Progenitor cell of endocrine pancreas (in vitro differentiated cells): ENCODE data around the gene SYT2. TPM values are rescaled to one million over a fixed set of nuclear protein-coding genes. Genes with fewer than 3 reads are reported as not detected.
A peak's percentile ranks its signal among the peaks of the same experiment; 100 is the strongest.
"Not testable (repeated sequence)": the region's sequence is repeated elsewhere in the genome, so short reads cannot be mapped to it uniquely, and the experiment has no call there.

ENCODE experiments used
- DNase-seq: peaks from one replicate; pipeline ENCODE4 v3.0.0; 2021; ENCODE audit warnings: low spot score; ENCODE audit not compliant: unreplicated experiment
- H3K27ac Mint-ChIP-seq: 2 replicates; pipeline ENCODE4 v1.8.0; 2021; ENCODE audit warnings: mild to moderate bottlenecking, moderate library complexity, mixed read lengths
- H3K27me3 Mint-ChIP-seq: 2 replicates; pipeline ENCODE4 v1.8.0; 2021; ENCODE audit warnings: mixed read lengths
- H3K36me3 Mint-ChIP-seq: 2 replicates; pipeline ENCODE4 v1.8.0; 2022; ENCODE audit warnings: mixed read lengths; ENCODE audit not compliant: insufficient read depth
- H3K4me1 Mint-ChIP-seq: 2 replicates; pipeline ENCODE4 v1.8.0; 2021; ENCODE audit warnings: low read depth, mixed read lengths
- H3K4me3 Mint-ChIP-seq: 2 replicates; pipeline ENCODE4 v1.8.0; 2021; ENCODE audit warnings: low read depth, mild to moderate bottlenecking, moderate library complexity, mixed read lengths
- H3K9me3 Mint-ChIP-seq: 2 replicates; pipeline ENCODE4 v1.8.0; 2021; ENCODE audit warnings: low read depth, mixed read lengths
- total RNA-seq: library from RNA; stranded (reverse); gene quantifications from 2 replicates; pipeline ENCODE4 v1.2.1, GENCODE V29; 2021
- TF ChIP-seq, protein P1 (sequence below): fragments of 200-600 bp; sonication (generic); IDR thresholded peaks from one replicate; pipeline ENCODE4 v1.5.0; 2021; ENCODE audit warnings: antibody characterized with exemption, mild to moderate bottlenecking; ENCODE audit not compliant: unreplicated experiment

The SYT2 gene
- total RNA-seq, 1 donor from 2014 or later: 1.8 TPM

GRCh38 chr1:202625416-202626360, 84.6 kb downstream of the SYT2 start:
- TF ChIP-seq, protein P1, sequence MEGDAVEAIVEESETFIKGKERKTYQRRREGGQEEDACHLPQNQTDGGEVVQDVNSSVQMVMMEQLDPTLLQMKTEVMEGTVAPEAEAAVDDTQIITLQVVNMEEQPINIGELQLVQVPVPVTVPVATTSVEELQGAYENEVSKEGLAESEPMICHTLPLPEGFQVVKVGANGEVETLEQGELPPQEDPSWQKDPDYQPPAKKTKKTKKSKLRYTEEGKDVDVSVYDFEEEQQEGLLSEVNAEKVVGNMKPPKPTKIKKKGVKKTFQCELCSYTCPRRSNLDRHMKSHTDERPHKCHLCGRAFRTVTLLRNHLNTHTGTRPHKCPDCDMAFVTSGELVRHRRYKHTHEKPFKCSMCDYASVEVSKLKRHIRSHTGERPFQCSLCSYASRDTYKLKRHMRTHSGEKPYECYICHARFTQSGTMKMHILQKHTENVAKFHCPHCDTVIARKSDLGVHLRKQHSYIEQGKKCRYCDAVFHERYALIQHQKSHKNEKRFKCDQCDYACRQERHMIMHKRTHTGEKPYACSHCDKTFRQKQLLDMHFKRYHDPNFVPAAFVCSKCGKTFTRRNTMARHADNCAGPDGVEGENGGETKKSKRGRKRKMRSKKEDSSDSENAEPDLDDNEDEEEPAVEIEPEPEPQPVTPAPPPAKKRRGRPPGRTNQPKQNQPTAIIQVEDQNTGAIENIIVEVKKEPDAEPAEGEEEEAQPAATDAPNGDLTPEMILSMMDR: peak; percentile 75
- no peaks in the 10 kb centered on the region for H3K36me3 Mint-ChIP-seq
- H3K9me3 Mint-ChIP-seq: no peaks in the 10 kb centered on the region
- peaks cover 12% of the 10 kb centered on the region for H3K4me1 Mint-ChIP-seq
- peaks cover 14% of the 10 kb centered on the region for H3K27me3 Mint-ChIP-seq
- no peak overlapping the region for H3K4me3 Mint-ChIP-seq
- H3K27ac Mint-ChIP-seq: no peak overlapping the region
- peak; percentile 52 for DNase-seq

GRCh38 chr1:202624781-202625108, 85.5 kb downstream of the SYT2 start:
- Mint-ChIP-seq H3K4me3 (no peak overlapping the region), H3K4me1 (peaks cover 14% of the 10 kb centered on the region)

DNA sequence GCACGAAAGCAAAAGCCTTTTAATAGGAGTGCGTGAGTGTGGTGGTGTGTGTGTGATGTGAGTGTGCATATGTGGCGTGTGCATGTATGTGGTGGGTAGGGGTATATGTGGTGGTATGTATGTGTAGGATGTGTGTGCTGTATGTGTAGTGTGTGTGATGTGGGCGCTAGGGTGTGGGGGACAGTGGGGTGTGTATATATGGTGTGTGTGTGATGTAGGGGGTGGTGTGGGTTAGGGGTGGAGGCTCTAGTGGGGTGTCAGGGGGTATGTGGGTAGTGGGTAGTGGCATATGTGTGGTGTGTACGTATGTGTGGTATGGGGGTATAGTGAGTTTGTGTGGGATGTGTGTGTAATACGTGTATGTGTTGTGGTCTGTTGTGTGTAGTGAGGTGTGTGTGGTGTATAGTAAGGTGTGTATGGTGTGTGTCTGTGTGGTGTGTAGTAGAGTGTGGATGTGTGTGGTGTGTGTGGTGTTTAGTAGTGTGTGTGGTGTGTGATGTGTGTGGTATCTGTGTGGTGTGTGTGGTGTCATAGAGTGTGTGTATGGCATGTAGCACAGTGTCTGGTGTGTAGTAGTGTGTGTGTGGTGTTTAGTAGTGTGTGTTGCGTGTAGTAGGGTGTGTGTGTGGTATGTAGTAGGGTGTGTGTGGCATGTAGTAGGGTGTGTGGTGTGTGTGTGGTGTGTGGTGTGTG, 86.0 kb downstream of the SYT2 start:
- Mint-ChIP-seq H3K4me1 (peaks cover 17% of the 10 kb centered on the region), H3K9me3 (no peaks in the 10 kb centered on the region), H3K4me3 (no peak overlapping the region), H3K36me3 (no peaks in the 10 kb centered on the region), H3K27ac (no peak overlapping the region), H3K27me3 (peaks cover 6% of the 10 kb centered on the region)
- TF ChIP-seq, protein P1: no peak
- DNase-seq: no peak

More at GRCh38 chr1:202624781-202625108, 85.5 kb downstream of the SYT2 start:
- Mint-ChIP-seq H3K9me3 (no peaks in the 10 kb centered on the region), H3K27me3 (peaks cover 9% of the 10 kb centered on the region), H3K36me3 (no peaks in the 10 kb centered on the region), H3K27ac (no peak overlapping the region)
- TF ChIP-seq, protein P1: no peak
- no peak for DNase-seq

GRCh38 chr1:202623476-202623875, 86.8 kb downstream of the SYT2 start:
- peaks cover 23% of the 10 kb centered on the region for H3K4me1 Mint-ChIP-seq
- not testable (repeated sequence) for H3K27me3 Mint-ChIP-seq, H3K36me3 Mint-ChIP-seq, H3K4me3 Mint-ChIP-seq, H3K9me3 Mint-ChIP-seq, DNase-seq
- peak overlapping the region; percentile 49 for H3K27ac Mint-ChIP-seq

- Mint-ChIP-seq H3K36me3 (no peaks in the 10 kb centered on the region), H3K9me3 (no peaks in the 10 kb centered on the region), H3K4me1 (peaks cover 24% of the 10 kb centered on the region), H3K27ac (no peak overlapping the region), H3K4me3 (no peak overlapping the region), H3K27me3 (peaks cover 4% of the 10 kb centered on the region)
- no peak for DNase-seq
- TF ChIP-seq, protein P1: no peak
Measured at GRCh38 chr1:202623075-202623474, 87.2 kb downstream of the SYT2 start.
